GM12872 (cell line): ENCODE measurements around the gene PRRG2.

ENCODE experiments used
- CTCF ChIP-seq: IDR thresholded peaks from 3 replicates; pipeline ENCODE4 v1.5.1; 2011; ENCODE audit warnings: low read depth, mild to moderate bottlenecking, low read length, moderate library complexity; ENCODE audit not compliant: insufficient read depth

The PRRG2 gene

GRCh38 chr19:49581007-49581508 lies at the start of gene PRRG2:
TSS of gene PRRG2 (plus strand) at chr19:49581316. CDS start at chr19:49583220, 1,904 bp downstream.
- TF ChIP-seq CTCF = no peak

GRCh38 chr19:49533551-49534488 lies 47.3 kb upstream of the PRRG2 start:
- TF ChIP-seq CTCF = peak; percentile 68

- TF ChIP-seq CTCF = no peak
Observed at GRCh38 chr19:49534632-49535385, 46.3 kb upstream of the PRRG2 start.

GRCh38 chr19:49536921-49537462 lies 44.1 kb upstream of the PRRG2 start:
- no peak for TF ChIP-seq CTCF

- no peak for TF ChIP-seq CTCF
Observed at GRCh38 chr19:49538643-49539042, 42.5 kb upstream of the PRRG2 start.

GRCh38 chr19:49539192-49539952 lies 41.7 kb upstream of the PRRG2 start:
- no peak for TF ChIP-seq CTCF

GRCh38 chr19:49541914-49542313 lies 39.2 kb upstream of the PRRG2 start:
- no peak for TF ChIP-seq CTCF
